H1 (cell line): Measurements from ENCODE around the gene GAS7. TPM values are rescaled to one million over a fixed set of nuclear protein-coding genes. Genes with fewer than 3 reads are reported as not detected.

Experiments used
- CTCF ChIA-PET: fragments of 300-600 bp; sonication (Branson Sonifier 250); formaldehyde crosslinking; loops from one replicate; lab custom pipeline; 2021; ENCODE audit not compliant: partially characterized antibody; lab: Charles Lee
- POLR2A ChIA-PET: fragments of 300-600 bp; sonication (Branson Sonifier 250); formaldehyde crosslinking; loops from one replicate; lab custom pipeline; 2021; ENCODE audit warnings: inconsistent platforms; ENCODE audit not compliant: partially characterized antibody; lab: Charles Lee
- DNase-seq, 2 experiments: peaks; one replicate each; pipeline versions ENCODE4 v3.0.0 to v3.0.0-alpha.2; 2010 to 2022; ENCODE audit warnings: low spot score in 2 of 2, low read depth in 1 of 2, mixed read lengths in 1 of 2
- FAIRE-seq: peaks from 2 replicates; lab custom pipeline; 2011; peaks lifted over from hg19 to GRCh38; lab: Jason Lieb, UNC
- H2AFZ ChIP-seq: 2 replicates; pipeline ENCODE4 v1.8.1; 2012; ENCODE audit warnings: low read length, inconsistent platforms
- H2AK5ac ChIP-seq: 2 replicates; pipeline ENCODE4 v1.6.1; 2013; ENCODE audit warnings: low read depth, low read length
- H2BK120ac ChIP-seq: replicated peaks from 2 replicates; pipeline ENCODE3; 2013; ENCODE audit warnings: low read depth, low read length, inconsistent platforms
- H2BK12ac ChIP-seq: 2 replicates; pipeline ENCODE4 v1.6.1; 2013; ENCODE audit warnings: low read depth, low read length
- H2BK15ac ChIP-seq: 2 replicates; pipeline ENCODE4 v1.6.1; 2013; ENCODE audit warnings: low read length
- H2BK20ac ChIP-seq: 2 replicates; pipeline ENCODE4 v1.6.1; 2013; ENCODE audit warnings: low read length
- H2BK5ac ChIP-seq: 2 replicates; pipeline ENCODE4 v1.6.1; 2013; ENCODE audit warnings: low read depth, low read length
- H3K14ac ChIP-seq: 2 replicates; pipeline ENCODE4 v1.6.1; 2013; ENCODE audit warnings: inconsistent platforms; ENCODE audit not compliant: insufficient read length
- H3K18ac ChIP-seq: 2 replicates; pipeline ENCODE4 v1.6.1; 2013; ENCODE audit warnings: low read length; ENCODE audit errors: extremely low read depth
- H3K23ac ChIP-seq: 2 replicates; pipeline ENCODE4 v1.6.1; 2013; ENCODE audit warnings: inconsistent platforms; ENCODE audit not compliant: insufficient read length
- H3K23me2 ChIP-seq: 2 replicates; pipeline ENCODE4 v1.6.1; 2013; ENCODE audit warnings: low read depth, low read length
- H3K27ac ChIP-seq: 2 replicates; pipeline ENCODE4 v1.6.1; 2011; ENCODE audit warnings: low read depth, low read length, inconsistent platforms
- H3K27me3 ChIP-seq, 4 experiments: replicated peaks in 1 of 4; 1 replicate in 1 of 4; 2 replicates in 3 of 4; pipeline versions ENCODE4 v1.6.1 to v1.8.1; 2011 to 2013; ENCODE audit warnings: low read length in 3 of 4, mild to moderate bottlenecking in 3 of 4, inconsistent platforms in 2 of 4, mixed read lengths in 2 of 4, moderate library complexity in 1 of 4; ENCODE audit not compliant: control insufficient read depth in 3 of 4, insufficient read depth in 3 of 4; ENCODE audit errors: extremely low read depth in 1 of 4
- H3K36me3 ChIP-seq, 4 experiments: 2 replicates each; pipeline versions ENCODE4 v1.6.1 to v1.8.1; 2011 to 2013; ENCODE audit warnings: mild to moderate bottlenecking in 4 of 4, low read length in 3 of 4, moderate library complexity in 2 of 4, control low read depth in 1 of 4, inconsistent platforms in 1 of 4; ENCODE audit not compliant: insufficient read depth in 4 of 4, control insufficient read depth in 2 of 4
- H3K4ac ChIP-seq: replicated peaks from 2 replicates; pipeline ENCODE3; 2013; ENCODE audit warnings: low read length, low read depth, mixed read lengths, inconsistent platforms; ENCODE audit not compliant: insufficient read length
- H3K4me1 ChIP-seq, 4 experiments: replicated peaks in 1 of 4; 1 replicate in 1 of 4; 2 replicates in 3 of 4; pipeline versions ENCODE4 v1.6.1 to v1.8.1; 2011 to 2013; ENCODE audit warnings: low read length in 3 of 4, inconsistent platforms in 2 of 4, mixed read lengths in 1 of 4; ENCODE audit not compliant: insufficient read depth in 4 of 4, control insufficient read depth in 3 of 4
- H3K4me2 ChIP-seq, 2 experiments: 2 replicates each; pipeline versions ENCODE4 v1.6.1 to v1.8.1; 2011 to 2013; ENCODE audit warnings: low read depth in 2 of 2, low read length in 2 of 2, control low read depth in 1 of 2, inconsistent platforms in 1 of 2, mild to moderate bottlenecking in 1 of 2; ENCODE audit not compliant: insufficient read depth in 1 of 2
- H3K4me3 ChIP-seq, 4 experiments: fragments of 200-600, 300-600 bp in 1 of 4; sonication (generic), shearing (Covaris generic), sonication (Bioruptor Twin) in 1 of 4; 2 replicates each; pipeline versions ENCODE4 v1.5.1 to v1.8.1; 2011 to 2016; ENCODE audit warnings: low read length in 4 of 4, low read depth in 3 of 4, control low read depth in 2 of 4, inconsistent platforms in 2 of 4, mild to moderate bottlenecking in 2 of 4, mixed read lengths in 1 of 4, moderate library complexity in 1 of 4; ENCODE audit not compliant: insufficient read depth in 2 of 4; ENCODE audit errors: extremely low read depth in 1 of 4
- H3K56ac ChIP-seq: replicated peaks from 2 replicates; pipeline ENCODE3; 2013; ENCODE audit warnings: low read depth, mild to moderate bottlenecking, mixed read lengths, low read length, inconsistent platforms; ENCODE audit not compliant: insufficient read length
- H3K79me1 ChIP-seq: 2 replicates; pipeline ENCODE4 v1.6.1; 2013; ENCODE audit warnings: low read depth, low read length, control low read depth
- H3K79me2 ChIP-seq, 2 experiments: 2 replicates each; pipeline versions ENCODE4 v1.6.1 to v1.8.1; 2012 to 2013; ENCODE audit warnings: low read length in 2 of 2, mild to moderate bottlenecking in 2 of 2, inconsistent platforms in 1 of 2; ENCODE audit not compliant: insufficient read depth in 2 of 2, control insufficient read depth in 1 of 2
- H3K9ac ChIP-seq, 4 experiments: replicated peaks in 1 of 4; 1 replicate in 1 of 4; 2 replicates in 3 of 4; pipeline versions ENCODE4 v1.6.1 to v1.8.1; 2011 to 2013; ENCODE audit warnings: low read depth in 3 of 4, low read length in 3 of 4, control low read depth in 2 of 4, mild to moderate bottlenecking in 2 of 4, moderate library complexity in 2 of 4, inconsistent platforms in 1 of 4; ENCODE audit errors: extremely low read depth in 1 of 4
- H3K9me3 ChIP-seq, 2 experiments: 2 replicates each; pipeline versions ENCODE4 v1.6.1 to v1.8.1; 2012 to 2013; ENCODE audit warnings: mild to moderate bottlenecking in 2 of 2, moderate library complexity in 2 of 2, control low read depth in 1 of 2, inconsistent platforms in 1 of 2, low read depth in 1 of 2, low read length in 1 of 2, mixed read lengths in 1 of 2; ENCODE audit not compliant: insufficient read depth in 2 of 2
- H4K20me1 ChIP-seq, 2 experiments: replicated peaks in 1 of 2; 2 replicates each; pipeline versions ENCODE3 to v1.8.1; 2011 to 2013; ENCODE audit warnings: inconsistent platforms in 2 of 2, low read length in 2 of 2, mild to moderate bottlenecking in 1 of 2; ENCODE audit not compliant: insufficient read depth in 2 of 2, control insufficient read depth in 1 of 2
- H4K5ac ChIP-seq: 2 replicates; pipeline ENCODE4 v1.6.1; 2013; ENCODE audit warnings: low read length, low read depth, mixed read lengths, inconsistent platforms; ENCODE audit not compliant: insufficient read length
- H4K8ac ChIP-seq: 2 replicates; pipeline ENCODE4 v1.8.0; 2013; ENCODE audit warnings: mild to moderate bottlenecking, moderate library complexity, low read length, inconsistent platforms; ENCODE audit not compliant: insufficient read depth; ENCODE audit errors: extremely low read depth
- H4K91ac ChIP-seq: replicated peaks from 2 replicates; pipeline ENCODE3; 2013; ENCODE audit warnings: low read length, mixed read lengths, inconsistent platforms; ENCODE audit not compliant: insufficient read length
- CTBP2 ChIP-seq: IDR thresholded peaks from 2 replicates; pipeline ENCODE4 v1.7.0; 2011; ENCODE audit warnings: borderline replicate concordance, mild to moderate bottlenecking, moderate library complexity, mixed read lengths, low read length; ENCODE audit not compliant: insufficient read depth, insufficient read length
- GTF2F1 ChIP-seq: IDR thresholded peaks from 2 replicates; pipeline ENCODE4 v1.6.1; 2012; ENCODE audit warnings: low read depth, low read length, improper control_type of control experiment, borderline replicate concordance
- KDM4A ChIP-seq: IDR thresholded peaks from one replicate; pipeline ENCODE4 v1.7.1; 2012; ENCODE audit warnings: low read depth, mild to moderate bottlenecking, moderate library complexity, low read length, inconsistent platforms; ENCODE audit not compliant: severe bottlenecking
- RAD21 ChIP-seq, 2 experiments: IDR thresholded peaks in 1 of 2; conservative IDR thresholded peaks in 1 of 2; 2 replicates each; pipeline ENCODE4 v1.6.1; 2011; ENCODE audit warnings: low read depth in 2 of 2, low read length in 2 of 2, improper control_type of control experiment in 1 of 2, inconsistent platforms in 1 of 2, mild to moderate bottlenecking in 1 of 2, moderate library complexity in 1 of 2
- SAP30 ChIP-seq: fragments of 300-600 bp; sonication (generic); IDR thresholded peaks from 2 replicates; pipeline ENCODE4 v1.7.1; 2012; ENCODE audit warnings: low read length, moderate library complexity, mild to moderate bottlenecking, inconsistent platforms; ENCODE audit not compliant: insufficient read depth, insufficient replicate concordance
- SIN3A ChIP-seq, 2 experiments: IDR thresholded peaks in 1 of 2; conservative IDR thresholded peaks in 1 of 2; 2 replicates each; pipeline ENCODE4 v1.6.1; 2011 to 2012; ENCODE audit warnings: low read length in 2 of 2, improper control_type of control experiment in 1 of 2, low read depth in 1 of 2, mild to moderate bottlenecking in 1 of 2
- SIX5 ChIP-seq: IDR thresholded peaks from 2 replicates; pipeline ENCODE4 v1.6.1; 2011; ENCODE audit warnings: mild to moderate bottlenecking, low read depth, low read length
- SP1 ChIP-seq: IDR thresholded peaks from 2 replicates; pipeline ENCODE4 v1.6.1; 2011; ENCODE audit warnings: low read depth, low read length
- USF2 ChIP-seq: IDR thresholded peaks from 2 replicates; pipeline ENCODE4 v1.6.1; 2011; ENCODE audit warnings: low read length, improper control_type of control experiment
- WGBS, 2 experiments: shearing (Covaris generic) in 1 of 2; methylation state at CpG; one replicate each; pipeline versions ENCODE4 v1.1.6 to v1.1.7; 2013 to 2015; ENCODE audit warnings: low lambda C conversion rate in 2 of 2, mixed read lengths in 2 of 2, inconsistent platforms in 1 of 2, low coverage in 1 of 2, missing lambda C conversion rate in 1 of 2; ENCODE audit not compliant: insufficient replicate concordance in 2 of 2, insufficient coverage in 1 of 2, insufficient read length in 1 of 2; ENCODE audit errors: extremely low coverage in 1 of 2, missing lambda C conversion rate in 1 of 2; 5-methylcytosine and 5-hydroxymethylcytosine counted together
- polyA plus RNA-seq, 7 experiments: library from polyadenylated mRNA; depleted of rRNA in 3 of 7; stranded (reverse) in 5 of 7; unstranded in 2 of 7; fragments of >200 nt in 5 of 7; fragments of 200-250 nt in 2 of 7; gene quantifications; 1 replicate in 5 of 7; 2 replicates in 1 of 7; 4 replicates in 1 of 7; pipeline versions ENCODE4 v1.2.1 to v1.2.3, GENCODE V29; 2011 to 2013; ENCODE audit warnings: missing spikeins in 2 of 7, mixed read lengths in 2 of 7
- total RNA-seq: library from RNA; stranded (reverse); fragmentation: NEBNext Ultra II Directional; extraction: Animal tissue kit (Norgen Biotek cat#: 25700); gene quantifications from 2 replicates; pipeline ENCODE4 v1.2.1, GENCODE V29; 2021

Gene GAS7
- total and polyA plus RNA-seq, 2 of the 8 experiments (the other 6 are each of a cell fraction or from before 2014, with no cell fraction given) = 5.0 to 14.5 TPM

GRCh38 chr17:10119203-10120108, 79.0 kb downstream of the GAS7 start:
- H3K9ac ChIP-seq = no peak overlapping the region
- H3K18ac ChIP-seq = 0 out of 2 replicates have a peak overlapping the region, but pooled peaks have one; percentile 51
- no peak overlapping the region for H3K56ac ChIP-seq
- H4K20me1 ChIP-seq = no peaks in the 10 kb centered on the region
- no peaks in the 10 kb centered on the region for H3K79me1 ChIP-seq
- H2AK5ac ChIP-seq = peak overlapping the region; percentile 40; the same call in 1 of the 2 replicates
- no peak overlapping the region for H2BK120ac ChIP-seq
- ChIA-PET CTCF (interaction anchor here (0.9 to 1.2 kb wide), 5 partner anchors 28 to 107 kb away, joined by 3 to 4 read pairs (median 3); no protein-coding TSS in a partner anchor), POLR2A (no interaction called here)
- H3K14ac ChIP-seq = no peak overlapping the region
- no peak overlapping the region for H3K4ac ChIP-seq
- no peaks in the 10 kb centered on the region for H3K23me2 ChIP-seq
- H2BK12ac ChIP-seq = peak overlapping the region; percentile 91
- H3K23ac ChIP-seq = no peak overlapping the region
- 72% methylated on average over 8 of the region's 8 CpGs; no CpG with 5 or more reads in 1 of the 2 experiments for WGBS, 2 experiments
- DNase-seq = no peak
- no peak for FAIRE-seq
- no peak overlapping the region for H3K4me2 ChIP-seq
- peak overlapping the region; percentile 90; the same call in 1 of the 2 replicates for H2BK20ac ChIP-seq
- no peaks in the 10 kb centered on the region for H3K36me3 ChIP-seq
- H3K4me1 ChIP-seq = peaks cover 2 to 31% (median 16%) of the 10 kb centered on the region in 4 experiments
- H4K5ac ChIP-seq = no peak overlapping the region
- H3K27ac ChIP-seq = no peak overlapping the region
- H3K9me3 ChIP-seq = no peaks in the 10 kb centered on the region
- no peak overlapping the region for H3K4me3 ChIP-seq
- no peak overlapping the region for H2BK15ac ChIP-seq
- no peaks in the 10 kb centered on the region for H3K79me2 ChIP-seq
- H4K8ac ChIP-seq = no peak overlapping the region; the same call in 1 of the 2 replicates
- H2BK5ac ChIP-seq = no peak overlapping the region
- H3K27me3 ChIP-seq = no peaks in the 10 kb centered on the region
- no peak overlapping the region for H2AFZ ChIP-seq
- peak overlapping the region; percentile 93 for H4K91ac ChIP-seq
- TF ChIP-seq RAD21 (IDR thresholded peaks at IDR 0.05 in 1 of 2, conservative IDR thresholded peaks at IDR 0.05 in 1 of 2; ENCODE audit: low read depth in 2 of 2, low read length in 2 of 2) = peak in 1 of 2 experiments; percentile 10; a peak in 1 of 4 replicates
- no peak for TF ChIP-seq KDM4A
- no peak for TF ChIP-seq SIN3A (conservative IDR thresholded peaks at IDR 0.05 in 1 of 2, IDR thresholded peaks at IDR 0.05 in 1 of 2; ENCODE audit: low read depth in 1 of 2, low read length in 2 of 2)
- no peak for TF ChIP-seq SIX5
- no peak for TF ChIP-seq SAP30
- TF ChIP-seq CTBP2 = no peak
- TF ChIP-seq USF2 = no peak
- no peak for TF ChIP-seq GTF2F1
- TF ChIP-seq SP1 = 0 out of 2 replicates have a peak, but pooled peaks have one; percentile 48
